Left hindlimb (tissue), 1 donor: Measurements from ENCODE around the gene FUT7.
"Not testable (repeated sequence)": the region's sequence is repeated elsewhere in the genome, so short reads cannot be mapped to it uniquely, and the experiment has no call there.

Experiments
- DNase-seq: peaks from one replicate; pipeline ENCODE4 v3.0.0-alpha.2; 2018

Gene FUT7

DNA sequence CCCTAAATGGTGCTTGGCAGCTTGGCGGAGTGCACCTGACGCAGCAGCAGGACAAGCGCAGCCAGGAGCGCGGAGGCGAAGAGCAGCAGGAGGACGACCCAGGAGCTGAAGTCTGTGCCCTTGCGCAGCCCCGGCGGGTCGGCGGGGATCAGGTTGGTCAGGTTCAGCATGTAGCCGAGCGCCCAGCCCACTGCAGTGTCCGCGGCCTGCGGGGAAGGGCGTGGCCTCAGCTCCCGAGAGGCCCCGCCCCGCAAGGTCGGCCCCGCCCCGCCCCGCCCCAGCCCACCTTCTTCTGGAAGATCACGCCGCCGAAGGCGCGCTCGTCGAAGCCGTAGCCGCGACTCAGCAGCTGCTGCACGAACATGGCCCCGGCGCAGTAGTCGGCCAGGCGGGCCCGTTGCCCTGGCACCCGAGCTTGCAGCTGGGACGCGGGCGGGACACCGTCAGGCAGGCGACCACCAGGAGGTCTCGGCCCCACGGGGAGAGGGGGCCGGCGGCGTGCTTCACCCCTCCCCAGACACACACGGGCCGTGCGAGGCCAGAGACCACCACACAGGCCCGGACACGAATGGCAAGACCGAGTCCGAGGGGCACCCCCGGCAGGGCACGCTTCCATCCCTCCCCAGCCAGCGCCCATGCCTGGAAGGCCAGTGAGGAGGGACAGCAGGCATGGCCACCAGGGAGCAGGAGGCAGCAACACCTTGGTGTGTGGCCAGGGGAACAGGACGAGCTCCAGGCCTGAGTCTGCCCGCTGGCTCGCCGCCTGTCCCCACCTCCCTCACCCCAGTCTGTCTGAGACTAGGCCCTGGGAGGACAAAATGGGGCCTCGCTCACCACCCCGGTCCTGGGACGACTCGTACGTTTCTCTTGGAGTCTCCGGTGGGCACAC is 17.0 kb upstream of the FUT7 start:
- DNase-seq: no peak

DNA sequence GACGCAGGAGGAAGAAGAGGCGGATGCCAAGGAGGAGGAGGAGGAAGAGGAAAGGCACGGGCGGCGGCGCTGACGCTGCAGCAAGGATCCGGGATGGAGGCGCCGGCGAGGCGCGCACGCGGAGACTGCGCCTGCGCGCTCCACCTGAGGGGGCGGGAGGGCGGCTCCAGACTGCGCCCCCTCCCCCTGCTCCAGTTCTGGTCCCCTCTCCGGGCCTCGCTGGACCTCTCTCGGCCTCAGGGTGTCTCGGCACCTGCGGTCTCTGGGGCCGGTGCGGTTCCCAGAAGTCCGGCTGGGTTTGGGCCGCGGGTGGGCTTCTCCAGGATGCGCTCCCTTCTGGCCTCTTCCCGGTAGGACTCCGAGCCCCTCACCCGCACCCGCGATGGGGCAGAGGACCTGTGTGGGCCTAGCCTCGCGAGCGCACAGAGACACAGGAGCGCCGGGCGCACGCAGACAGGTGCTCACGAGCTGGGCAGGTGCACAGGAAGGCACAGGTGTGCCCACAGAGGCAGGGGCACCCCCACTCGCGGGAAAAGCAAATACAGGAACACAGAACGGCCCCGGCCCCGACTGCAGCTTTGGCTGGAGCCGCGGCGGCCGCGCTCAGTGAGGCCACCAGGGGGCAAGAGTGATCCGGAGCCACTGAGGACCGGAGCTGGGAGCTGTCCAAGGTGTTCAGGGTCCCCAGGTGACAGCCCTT is 14.3 kb upstream of the FUT7 start, which contains the start of gene NPDC1:
NPDC1 (minus strand) TSS at position 90 of the 700 bp plus-strand sequence. CDS start 188 bp downstream, outside the sequence.
- peak; percentile 82 for DNase-seq

DNA sequence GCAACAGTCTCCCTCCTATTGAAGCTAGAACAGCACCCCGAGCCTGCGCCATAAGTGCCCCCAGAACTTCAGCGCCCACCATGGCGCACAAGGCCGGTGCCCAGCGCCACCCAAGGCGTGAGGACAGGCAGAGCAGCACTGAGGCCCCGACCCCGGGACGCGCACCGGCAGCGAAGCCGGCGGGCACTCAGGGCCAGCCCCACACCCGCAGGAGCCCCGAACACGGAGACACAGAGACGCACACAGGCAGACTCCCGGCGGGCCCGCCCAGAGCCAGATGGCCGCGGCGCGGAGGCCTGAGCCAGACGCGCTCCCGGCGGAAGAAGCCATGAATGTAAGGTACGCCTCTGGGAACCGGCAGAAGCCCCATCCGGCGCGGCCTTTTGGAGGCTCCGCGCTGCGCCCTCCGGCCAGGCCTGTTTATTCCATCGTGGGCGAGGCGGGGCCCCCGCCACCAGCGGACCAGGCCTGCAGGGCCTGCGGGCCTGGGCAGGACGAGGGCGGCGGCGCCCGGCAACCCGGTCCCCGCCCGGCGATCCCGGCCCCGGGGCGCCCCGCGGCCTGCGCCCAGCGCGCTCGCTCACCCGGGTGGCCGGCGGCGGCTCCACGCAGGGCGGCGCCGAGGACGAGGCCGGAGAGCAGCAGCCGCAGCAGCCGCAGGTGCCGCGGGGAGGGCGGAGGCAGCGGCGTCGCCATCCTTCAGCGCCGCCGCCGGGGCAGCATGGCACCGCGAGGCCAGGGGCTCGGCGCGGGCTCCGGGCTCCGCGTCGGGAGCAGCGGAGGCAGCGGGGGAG is 13.6 kb upstream of the FUT7 start:
- DNase-seq: no peak

DNA sequence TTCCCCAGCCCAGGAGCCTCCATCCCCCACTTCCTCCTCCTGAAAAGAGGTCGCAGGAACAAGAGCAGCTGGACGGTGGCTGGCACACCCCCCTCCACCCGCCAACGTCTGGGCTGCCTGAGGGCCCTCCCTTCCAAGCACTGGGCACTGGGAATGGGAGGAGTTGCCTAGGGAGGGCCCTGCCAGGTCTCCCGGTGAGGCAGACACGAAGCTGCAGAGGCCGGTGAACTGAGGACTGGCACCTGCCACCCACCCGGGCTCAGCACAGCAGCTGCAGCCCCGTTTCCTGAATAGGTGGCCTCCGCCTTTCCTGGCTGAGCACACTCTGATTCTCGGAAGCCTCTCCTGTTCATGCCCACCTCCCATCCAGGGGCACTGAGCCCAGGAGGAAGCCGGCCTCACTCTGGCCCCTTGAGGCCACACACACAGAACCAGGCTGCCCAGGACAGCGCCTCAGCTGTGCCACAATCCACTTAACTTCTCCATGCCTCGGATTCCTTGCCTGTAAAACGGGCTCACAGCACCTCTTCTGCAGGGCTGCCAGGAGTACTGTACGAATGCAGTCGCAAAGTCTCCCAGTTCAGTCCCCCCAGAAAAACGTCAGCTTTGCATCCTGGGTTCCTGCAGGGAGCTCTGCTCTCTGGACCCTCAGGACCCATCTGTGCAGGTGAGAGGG is 12.8 kb upstream of the FUT7 start:
- DNase-seq: no peak

DNA sequence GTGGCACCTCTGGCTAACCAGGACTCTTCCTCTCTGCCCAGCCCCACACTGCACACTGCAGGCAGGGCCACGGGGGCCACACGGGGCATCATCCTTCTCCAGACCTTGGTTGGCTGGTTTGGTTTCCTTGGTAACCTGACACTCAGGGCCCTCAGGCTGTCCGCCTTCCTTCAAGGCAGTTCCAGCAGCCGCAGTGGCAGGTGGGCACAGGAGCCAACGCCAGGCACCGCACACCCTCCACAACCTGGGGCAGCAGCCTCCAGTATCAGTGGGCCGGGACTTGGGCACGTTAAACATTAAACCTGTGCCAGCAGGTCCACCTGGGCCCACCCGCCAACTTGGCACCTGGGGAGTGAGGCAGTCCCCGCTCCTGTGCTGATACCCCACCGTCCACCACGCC is 12.1 kb upstream of the FUT7 start:
- no peak for DNase-seq

DNA sequence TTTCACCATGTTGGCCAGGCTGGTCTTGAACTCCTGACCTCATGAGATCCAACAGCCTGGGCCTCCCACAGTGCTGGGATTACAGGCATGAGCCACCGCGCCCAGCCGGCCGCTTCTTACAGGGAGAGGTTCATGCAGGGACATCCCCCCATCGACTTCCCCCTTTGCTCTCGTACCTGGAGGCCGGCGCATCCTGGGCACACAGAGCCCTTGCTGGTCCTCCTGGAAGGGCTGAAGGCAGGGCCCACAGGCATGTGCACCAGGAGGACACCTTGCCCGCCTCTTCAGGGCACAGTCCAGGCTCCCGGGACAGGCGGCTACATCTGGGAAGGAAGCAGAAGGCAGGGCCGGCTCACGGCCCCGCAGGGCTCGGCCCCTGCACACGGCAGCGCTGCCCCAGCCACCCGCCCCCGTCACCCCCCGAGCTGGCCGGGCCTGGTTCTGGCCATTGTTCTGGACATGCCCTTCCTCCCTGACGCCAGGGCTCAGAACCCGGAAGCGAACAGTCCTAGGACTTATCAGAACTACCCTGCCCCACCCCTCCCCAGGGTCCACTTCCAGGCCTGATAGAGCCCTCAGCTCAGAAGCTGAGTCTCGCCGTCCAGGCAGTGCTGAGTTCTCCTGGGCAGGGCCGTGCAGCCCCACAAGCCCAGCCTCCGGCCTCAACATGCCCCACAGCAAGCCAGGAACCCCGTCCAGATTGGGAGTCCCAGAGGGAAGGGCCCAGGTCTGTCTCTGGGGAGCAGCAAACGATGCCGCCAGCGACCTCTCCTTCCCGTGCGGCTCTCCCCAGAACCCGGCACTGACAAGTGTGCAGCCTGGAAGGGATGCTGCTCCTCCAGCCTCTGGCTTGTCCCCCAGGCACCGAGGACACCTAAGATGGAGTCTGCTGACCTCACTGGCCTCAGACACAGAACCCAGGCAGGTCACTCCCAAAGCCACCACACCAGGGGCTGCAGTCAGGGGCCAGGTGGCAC is 11.2 kb upstream of the FUT7 start:
- DNase-seq: no peak

DNA sequence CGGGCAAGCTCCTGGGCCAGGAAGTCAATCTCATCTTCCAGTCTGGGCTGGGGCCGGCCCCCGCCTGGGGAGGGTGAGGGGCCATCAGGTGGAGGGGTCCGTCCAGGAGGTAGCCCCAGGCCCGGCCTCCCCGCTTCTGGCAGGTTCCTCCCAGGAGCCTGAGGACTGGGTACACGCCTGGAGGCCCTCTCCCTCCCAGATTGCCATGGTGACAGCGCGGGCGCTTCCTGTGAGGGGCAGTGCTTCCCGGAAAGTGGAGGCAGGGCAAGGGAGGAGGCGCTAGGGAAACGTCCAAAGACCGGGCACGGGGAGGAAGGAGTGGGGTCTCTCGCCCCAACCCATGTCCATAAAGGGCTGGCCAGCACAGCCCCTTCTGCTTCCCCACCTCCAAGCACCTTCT is 9.2 kb upstream of the FUT7 start:
- no peak for DNase-seq

DNA sequence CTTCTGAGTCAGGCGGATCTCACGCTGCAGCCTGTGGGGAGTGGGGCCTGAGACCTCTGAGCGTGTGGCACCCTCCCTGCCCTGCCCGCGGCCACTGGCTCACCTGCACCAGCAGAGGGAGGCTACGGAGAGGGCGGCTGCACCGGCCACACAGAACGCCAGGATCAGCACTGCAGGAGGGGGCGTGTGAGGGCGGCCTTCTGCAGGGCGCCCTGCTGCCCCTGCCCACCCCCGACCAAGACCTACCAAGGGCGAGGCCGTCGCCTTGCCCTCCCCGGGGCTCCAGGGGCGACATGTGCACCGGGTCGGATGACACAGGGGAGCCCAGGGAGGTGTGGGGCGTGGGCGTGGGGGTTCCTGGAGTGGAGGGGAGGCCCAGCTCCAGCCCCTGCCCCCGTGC is 8.7 kb upstream of the FUT7 start:
- no peak for DNase-seq

DNA sequence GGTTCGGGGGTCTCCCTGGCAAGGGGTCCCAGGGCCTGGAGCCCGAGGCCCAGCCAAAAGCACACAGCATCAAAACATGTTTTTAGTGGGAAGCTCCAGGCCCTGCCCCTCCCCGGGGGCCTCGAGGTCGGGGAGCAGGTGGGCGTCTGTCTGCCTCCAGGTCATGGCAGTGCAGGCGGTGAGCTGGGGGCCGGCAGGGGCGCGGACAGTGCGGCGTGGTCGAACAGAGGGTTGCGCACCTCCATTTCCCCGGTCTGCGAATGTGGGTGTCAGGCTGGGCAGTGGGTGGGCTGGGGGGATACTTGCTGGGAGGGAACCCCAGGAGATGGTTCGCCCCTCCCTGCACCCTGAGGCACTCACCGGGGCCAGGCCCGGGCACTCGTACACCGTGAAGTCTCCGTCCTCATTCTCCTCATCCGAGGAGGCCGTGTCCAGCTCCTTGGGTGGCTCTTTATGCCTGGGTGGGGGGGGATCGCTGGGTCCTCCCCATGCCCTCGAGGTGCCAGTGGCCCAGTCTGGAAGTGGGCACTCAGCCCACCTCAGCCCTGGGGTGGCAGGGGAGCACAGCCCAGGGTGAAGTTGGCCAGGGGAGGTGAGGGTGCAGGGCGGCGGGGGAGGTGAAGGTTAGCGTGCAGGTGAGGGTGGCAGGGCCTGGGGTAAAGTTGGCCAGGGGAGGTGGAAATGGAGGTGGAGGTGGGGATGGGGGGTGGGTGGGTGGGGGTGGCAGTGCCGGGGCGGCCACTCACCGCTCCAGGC is 7.9 kb upstream of the FUT7 start:
- DNase-seq: no peak

DNA sequence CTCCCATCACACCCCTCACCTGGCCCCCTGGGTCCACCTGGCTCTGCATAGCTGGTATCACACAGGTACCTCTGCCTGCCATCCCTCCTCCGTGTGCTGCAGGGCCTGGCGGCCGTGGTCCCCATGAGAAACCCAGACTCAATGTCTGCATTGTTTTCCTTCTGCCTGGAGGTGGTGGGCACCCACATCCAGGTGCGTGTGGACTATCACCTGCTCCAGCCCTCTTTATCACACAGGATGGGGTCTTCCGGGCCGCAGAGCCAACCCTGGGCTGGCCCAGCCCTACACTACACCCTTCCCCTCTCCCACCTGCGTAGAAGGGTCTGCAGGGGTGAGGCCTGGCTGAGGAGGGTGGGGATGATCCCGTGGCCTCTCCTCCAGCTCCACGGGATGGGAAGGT is 7.0 kb upstream of the FUT7 start:
- DNase-seq: no peak

DNA sequence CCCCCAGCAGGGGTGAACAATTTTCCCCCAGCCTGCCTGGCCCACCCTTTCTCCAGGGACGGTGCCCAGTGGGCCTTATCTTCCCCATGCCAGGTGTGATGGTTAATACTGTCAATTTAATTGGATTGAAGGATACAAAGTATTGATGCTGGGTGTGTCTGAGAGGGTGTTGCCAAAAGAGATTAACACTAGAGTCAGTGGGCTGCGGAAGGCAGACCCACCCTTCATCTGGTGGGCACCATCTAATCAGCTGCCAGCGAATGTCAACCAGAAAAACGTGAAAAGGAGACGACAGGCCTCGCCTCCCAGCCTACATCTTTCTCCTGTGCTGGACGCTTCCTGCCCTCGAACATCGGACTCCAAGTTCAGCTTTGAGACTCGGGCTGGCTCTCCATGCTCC is 5.6 kb upstream of the FUT7 start:
- DNase-seq: no peak

DNA sequence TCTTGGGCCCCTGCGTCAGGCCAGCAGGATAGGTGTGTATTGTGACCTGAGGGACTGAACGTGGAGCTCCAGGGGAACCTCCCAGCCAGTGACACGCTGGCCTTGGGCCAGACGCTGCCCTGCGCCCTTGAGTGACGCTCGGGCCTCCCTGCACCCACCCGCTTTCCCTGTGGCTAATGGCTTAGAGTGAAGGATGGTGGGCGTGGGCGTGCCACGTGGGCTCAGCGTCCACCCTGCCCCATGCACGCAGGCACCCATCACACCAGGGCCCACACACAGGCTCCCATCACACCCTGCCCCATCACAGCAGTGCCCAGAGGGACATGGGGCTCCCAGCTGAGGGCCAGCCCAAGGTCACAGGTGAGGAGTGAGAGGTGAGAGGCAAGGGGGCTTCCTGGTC is 5.1 kb upstream of the FUT7 start:
- no peak for DNase-seq

DNA sequence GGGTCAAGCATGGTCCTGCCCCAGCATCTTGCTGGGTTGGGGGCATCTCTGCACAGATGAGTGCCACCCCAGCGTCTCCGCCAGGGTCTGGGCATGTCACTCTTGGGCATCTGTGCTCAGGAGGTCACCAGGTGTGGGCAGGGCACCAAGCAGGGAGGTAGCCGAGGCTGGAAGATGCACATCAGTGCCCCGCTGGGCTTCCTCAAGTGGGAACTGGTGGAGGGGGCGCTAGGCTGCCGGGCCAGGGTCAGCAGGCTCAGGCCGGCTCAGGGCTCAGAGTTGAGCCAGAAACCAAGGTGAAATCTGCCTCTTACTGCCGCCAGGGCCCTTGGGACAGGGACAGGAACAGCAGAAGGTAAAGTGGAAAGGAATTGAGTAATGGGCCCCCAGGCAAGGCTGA is 4.0 kb upstream of the FUT7 start:
- DNase-seq: no peak

DNA sequence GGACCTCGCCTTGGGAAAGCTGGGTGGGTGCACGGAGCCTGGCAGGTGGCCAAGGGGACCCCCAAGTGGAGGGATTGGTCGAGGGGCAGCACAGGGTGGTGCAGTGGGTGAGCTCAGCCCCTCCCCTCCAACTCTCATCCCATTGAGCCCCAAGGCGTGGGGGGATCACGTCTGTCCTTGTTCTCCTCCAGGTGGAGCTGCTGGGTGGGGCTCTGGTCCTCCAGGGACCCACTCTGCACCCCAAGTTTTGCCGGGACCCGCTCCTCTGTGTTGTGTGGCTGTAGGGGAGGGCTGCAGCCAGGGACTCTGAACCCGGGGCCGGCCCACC is 3.6 kb upstream of the FUT7 start:
- DNase-seq: no peak

DNA sequence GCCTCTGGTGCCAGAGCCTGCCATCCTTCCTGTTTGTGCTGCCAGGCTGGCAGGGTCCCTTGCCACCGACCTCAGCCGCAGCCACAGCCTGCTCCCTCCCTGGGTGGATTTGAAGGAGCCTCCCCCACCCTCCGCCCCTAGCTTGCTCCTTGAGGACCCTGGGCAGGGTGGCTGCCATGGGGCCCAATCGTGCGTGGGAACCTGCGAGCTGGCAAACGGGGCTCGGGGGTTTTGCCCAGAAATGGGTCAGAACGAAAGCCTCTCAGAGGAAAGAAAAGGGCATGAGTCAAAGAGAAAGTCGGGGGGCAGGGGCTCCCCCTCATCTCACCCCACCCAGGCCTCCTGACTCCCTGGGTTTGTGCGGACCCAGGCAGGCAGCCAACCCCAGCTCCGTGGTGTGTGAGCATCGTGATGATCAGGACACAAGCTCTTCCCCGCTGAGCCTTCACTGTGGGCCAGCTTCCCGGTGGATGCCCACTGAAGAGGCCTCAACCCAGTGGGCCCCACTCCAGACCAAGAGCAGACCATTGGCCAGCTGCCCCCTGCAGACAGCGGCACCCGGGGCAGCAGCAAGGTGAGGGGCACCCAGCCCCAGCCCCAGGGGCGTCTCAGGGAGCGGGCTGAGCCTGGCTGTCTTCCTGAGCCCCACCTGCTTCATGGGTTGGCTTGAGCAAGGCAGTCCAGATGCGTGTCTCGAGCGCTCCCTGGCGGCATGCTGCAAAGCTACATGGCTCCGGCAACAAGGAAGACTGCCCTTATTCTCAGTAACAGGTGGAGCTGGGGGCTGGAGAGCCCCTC is 3.0 kb upstream of the FUT7 start:
- peak; percentile 88 for DNase-seq

DNA sequence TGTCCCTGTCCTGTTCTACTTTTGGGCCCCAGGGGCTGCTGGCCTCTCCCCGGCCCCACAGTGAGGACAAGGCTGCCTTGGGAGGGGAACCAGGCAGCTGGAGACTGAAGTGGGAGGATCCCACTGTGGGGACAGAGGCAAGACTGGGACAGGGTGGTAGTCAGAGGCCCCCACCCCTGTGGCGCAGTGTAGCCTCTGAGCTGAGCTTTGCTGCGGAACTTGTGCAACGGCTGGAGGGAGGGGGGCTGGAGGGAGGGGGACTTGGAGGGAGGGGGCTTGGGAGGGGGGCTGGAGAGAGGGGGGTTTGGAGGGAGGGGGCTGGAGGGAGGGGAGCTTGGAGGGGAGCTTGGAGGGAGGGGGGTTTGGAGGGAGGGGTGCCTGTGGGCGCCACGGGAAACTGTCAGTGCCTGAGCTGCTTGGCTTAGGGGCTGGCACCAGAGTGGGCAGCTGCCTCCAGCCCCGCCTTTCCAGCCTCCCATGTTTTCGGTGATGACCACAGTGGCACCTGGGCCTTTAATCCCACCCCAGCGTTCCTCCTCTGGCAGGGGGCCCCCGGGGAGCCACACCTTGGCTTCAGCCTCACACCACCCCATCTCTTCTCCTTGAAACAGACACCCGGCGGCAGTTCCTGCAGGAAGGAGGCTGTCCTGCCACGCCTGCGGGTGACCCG is 2.3 kb upstream of the FUT7 start:
- no peak for DNase-seq

DNA sequence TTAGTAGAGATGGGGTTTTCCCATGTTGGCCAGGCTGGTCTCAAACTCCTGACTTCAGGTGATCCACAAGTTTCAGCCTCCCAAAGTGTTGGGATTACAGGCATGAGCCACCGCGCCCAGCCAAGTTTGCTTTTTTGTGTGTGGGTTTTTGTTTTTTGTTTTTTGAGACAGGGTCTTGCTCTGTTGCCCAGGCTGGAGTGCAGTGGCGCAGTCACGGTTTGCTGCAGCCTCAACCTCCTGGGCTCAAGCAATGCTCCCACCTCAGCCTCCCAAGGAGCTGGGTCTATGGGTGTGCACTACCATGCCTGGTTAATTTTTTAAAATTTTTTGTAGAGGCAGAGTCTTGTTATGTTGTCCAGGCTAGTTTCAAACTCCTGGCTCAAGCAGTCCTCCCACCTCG is 1.6 kb upstream of the FUT7 start:
- DNase-seq: not testable (repeated sequence)

DNA sequence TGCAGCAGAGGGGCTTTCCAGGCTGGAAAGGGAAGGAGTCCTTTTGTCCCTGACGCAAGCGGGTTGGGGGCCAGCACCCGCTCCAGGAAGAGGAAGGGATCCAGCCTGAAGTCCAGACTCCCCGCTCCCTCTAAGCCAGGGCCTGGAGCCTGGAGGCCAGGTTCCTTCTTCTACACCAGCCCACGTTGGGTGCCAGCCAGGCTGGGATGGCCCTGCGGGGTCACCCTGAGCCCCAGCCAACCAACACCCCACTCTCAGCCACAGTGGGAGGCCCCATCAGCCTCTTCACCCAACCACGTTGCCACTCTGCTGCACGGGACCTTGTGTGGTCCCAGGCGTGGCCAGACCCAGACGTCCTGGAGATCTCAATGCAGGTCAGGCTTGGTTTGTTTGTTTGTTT is 970 bp upstream of the FUT7 start:
- DNase-seq: no peak
